GM12878 (cell line): ENCODE data around the gene VEGFB. TPM values are rescaled to one million over a fixed set of nuclear protein-coding genes. Genes with fewer than 3 reads are reported as not detected.
A peak's percentile ranks its signal among the peaks of the same experiment; 100 is the strongest.

Source experiments
- ATAC-seq: fragments of 200-7000 bp; cut with Tn5 transposase; 3 replicates; pipeline ENCODE4 v1.9.1; 2020; ENCODE audit warnings: mild to moderate bottlenecking, moderate library complexity
- BruUV-seq: library from RNA; stranded (reverse); fragments of 400-500 nt; replicated peaks from 2 replicates; lab custom pipeline; 2021; lab: Mats Ljungman, UMichigan
- CTCF ChIA-PET: fragments of 300-600 bp; sonication (Branson Sonifier 250); formaldehyde crosslinking; extraction: SDS; loops from one replicate; lab custom pipeline; 2021; ENCODE audit warnings: inconsistent platforms; lab: Yijun Ruan, JAX
- POLR2A ChIA-PET: fragments of 350-600 bp; formaldehyde crosslinking; extraction: SDS; loops from one replicate; lab custom pipeline; 2021; ENCODE audit warnings: inconsistent platforms; lab: Charles Lee
- RAD21 ChIA-PET: fragments of 300-600 bp; sonication (Branson Sonifier 250); formaldehyde crosslinking; loops from one replicate; lab custom pipeline; 2023; ENCODE audit warnings: antibody characterized with exemption; ENCODE audit not compliant: unreplicated experiment; lab: Charles Lee
- SMC1A ChIA-PET: fragments of 300-600 bp; sonication (Branson Sonifier 250); formaldehyde crosslinking; loops from one replicate; lab custom pipeline; 2023; ENCODE audit not compliant: unreplicated experiment, uncharacterized antibody; lab: Charles Lee
- DNase-seq: peaks from one replicate; pipeline ENCODE4 v3.0.0-alpha.2; 2011; ENCODE audit warnings: low read depth, low spot score
- FAIRE-seq: peaks from 3 replicates; lab custom pipeline; 2011; peaks lifted over from hg19 to GRCh38; lab: Jason Lieb, UNC
- H2AFZ ChIP-seq: 2 replicates; pipeline ENCODE4 v1.6.0; 2011; ENCODE audit warnings: low read depth, low read length, control low read depth; ENCODE audit not compliant: control insufficient read depth
- H3K27ac ChIP-seq: 2 replicates; pipeline ENCODE4 v1.5.1; 2011; ENCODE audit warnings: control low read depth; ENCODE audit not compliant: control insufficient read depth, insufficient read depth
- H3K27me3 ChIP-seq, 2 experiments: replicated peaks in 1 of 2; 2 replicates each; pipeline versions ENCODE4 v1.6.0 to v1.6.1; 2011; ENCODE audit warnings: low read length in 1 of 2; ENCODE audit not compliant: control insufficient read depth in 2 of 2, insufficient read depth in 2 of 2
- H3K36me3 ChIP-seq, 2 experiments: 2 replicates each; pipeline ENCODE4 v1.5.1; 2011; ENCODE audit warnings: low read length in 1 of 2; ENCODE audit not compliant: control insufficient read depth in 2 of 2, insufficient read depth in 2 of 2
- H3K4me1 ChIP-seq: 2 replicates; pipeline ENCODE4 v1.6.1; 2011; ENCODE audit warnings: mild to moderate bottlenecking, low read length, moderate library complexity, mixed read lengths; ENCODE audit not compliant: control insufficient read depth, insufficient read depth
- H3K4me2 ChIP-seq: 2 replicates; pipeline ENCODE4 v1.6.0; 2011; ENCODE audit warnings: control low read depth; ENCODE audit not compliant: control insufficient read depth, insufficient read depth
- H3K4me3 ChIP-seq: fragments of 200-600 bp; sonication (generic); 2 replicates; pipeline ENCODE4 v1.5.1; 2016
- H3K79me2 ChIP-seq: 2 replicates; pipeline ENCODE4 v1.6.0; 2011; ENCODE audit warnings: low read length; ENCODE audit not compliant: control insufficient read depth, insufficient read depth
- H3K9ac ChIP-seq: 2 replicates; pipeline ENCODE4 v1.8.0; 2011; ENCODE audit warnings: low read length, control low read depth, mixed read lengths; ENCODE audit not compliant: control insufficient read depth, insufficient read depth
- H3K9me3 ChIP-seq: replicated peaks from 3 replicates; pipeline ENCODE4 v1.5.1; 2011; ENCODE audit warnings: mild to moderate bottlenecking, low read length; ENCODE audit not compliant: control insufficient read depth, insufficient read depth
- H4K20me1 ChIP-seq: 2 replicates; pipeline ENCODE4 v1.6.0; 2011; ENCODE audit not compliant: control insufficient read depth, insufficient read depth
- FOXK2 ChIP-seq: fragments of 450-650 bp; IDR thresholded peaks from 2 replicates; pipeline ENCODE4 v1.6.1; 2017; ENCODE audit warnings: mild to moderate bottlenecking, moderate library complexity
- GABPA ChIP-seq: IDR thresholded peaks from 2 replicates; pipeline ENCODE4 v1.6.1; 2014; ENCODE audit warnings: antibody characterized with exemption, low read depth, mild to moderate bottlenecking, inconsistent platforms
- NFXL1 ChIP-seq: fragments of 450-650 bp; IDR thresholded peaks from 2 replicates; pipeline ENCODE4 v1.6.1; 2017; ENCODE audit warnings: antibody characterized with exemption, mild to moderate bottlenecking, borderline replicate concordance
- SIX5 ChIP-seq: IDR thresholded peaks from 2 replicates; pipeline ENCODE4 v1.6.1; 2011; ENCODE audit warnings: mild to moderate bottlenecking, low read depth, low read length, moderate library complexity; ENCODE audit not compliant: severe bottlenecking
- SMARCA5 ChIP-seq: fragments of 450-650 bp; IDR thresholded peaks from 2 replicates; pipeline ENCODE4 v1.6.1; 2017; ENCODE audit warnings: mild to moderate bottlenecking
- USF2 ChIP-seq: IDR thresholded peaks from 2 replicates; pipeline ENCODE4 v1.6.1; 2011; ENCODE audit warnings: low read depth, low read length, improper control_type of control experiment, borderline replicate concordance
- ZBED1 ChIP-seq: IDR thresholded peaks from 2 replicates; pipeline ENCODE4 v1.6.1; 2016; ENCODE audit warnings: borderline replicate concordance
- WGBS: methylation state at CpG from one replicate; pipeline ENCODE4 v1.1.6; 2016; ENCODE audit warnings: low lambda C conversion rate; ENCODE audit not compliant: insufficient replicate concordance, insufficient coverage; ENCODE audit errors: missing lambda C conversion rate; 5-methylcytosine and 5-hydroxymethylcytosine counted together
- in situ Hi-C: fragments of 300-500 bp; cut with MboI; formaldehyde crosslinking; loops from 9 replicates; pipeline ENCODE4 v1.14.3; 2018; ENCODE audit warnings: mixed read lengths
- intact Hi-C: fragments of 100-400 bp; cut with micrococcal nuclease; formaldehyde crosslinking; loops from one replicate; pipeline ENCODE4 v1.14.2; 2022; ENCODE audit not compliant: unreplicated experiment
- polyA plus RNA-seq, 11 experiments: library from polyadenylated mRNA; depleted of rRNA in 4 of 11; unstranded in 6 of 11; stranded (reverse) in 5 of 11; fragments of >200 nt; fragmentation: Nextera tagmentation in 4 of 11; fragmentation: Illumina TruSeq in 1 of 11; extraction: Ambion mirVana in 4 of 11; extraction: Trizol in 1 of 11; gene quantifications; 1 replicate in 1 of 11; 2 replicates in 10 of 11; pipeline versions ENCODE4 v1.2.1 to v1.2.3, GENCODE V29; 2011 to 2016; ENCODE audit warnings: inconsistent platforms in 2 of 11, missing spikeins in 2 of 11, low read depth in 1 of 11
- total RNA-seq, 4 experiments: library from RNA; depleted of rRNA in 3 of 4; stranded (reverse); fragments of >200 nt in 3 of 4; fragmentation: Illumina TruSeq in 1 of 4; extraction: Trizol in 1 of 4; gene quantifications; 2 replicates each; pipeline versions ENCODE4 v1.2.1 to v1.2.3, GENCODE V29; 2013 to 2021

VEGFB gene
- total and polyA plus RNA-seq, 10 of the 15 experiments (the other 5 are each of a cell fraction or from before 2014, with no cell fraction given) = 7.0 to 75.8 (median 20.3) TPM

DNA sequence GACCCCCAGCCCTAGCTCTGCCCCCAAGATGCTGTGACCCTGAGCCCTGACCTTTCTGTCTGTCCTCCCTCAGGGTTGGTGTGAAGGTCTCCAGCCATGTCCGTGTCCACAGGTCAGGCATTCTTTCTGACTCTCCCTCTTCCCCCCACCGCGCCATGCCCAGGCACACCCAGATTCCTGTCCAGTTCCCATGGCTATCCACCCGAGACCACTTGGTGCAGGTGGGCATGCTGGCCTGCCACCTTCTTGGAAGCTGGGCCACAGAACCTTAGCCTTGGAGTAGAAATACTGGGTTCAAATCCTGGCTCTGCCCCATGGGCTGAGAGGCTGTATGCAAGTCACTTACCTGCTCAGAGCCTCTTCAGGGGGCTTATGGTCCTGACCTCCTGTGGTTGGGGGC lies 14.7 kb downstream of the VEGFB start (continued):
- no peak for TF ChIP-seq SIX5
- TF ChIP-seq FOXK2 = no peak
- TF ChIP-seq USF2 = no peak
- no peak for TF ChIP-seq ZBED1

- DNase-seq (no peak), FAIRE-seq (peak; percentile 27), ATAC-seq (no peak)
- H3K27me3 ChIP-seq = no peaks in the 10 kb centered on the region
- in situ Hi-C loops = loop anchor here (25.0 kb wide), 1 partner anchor 1613 kb away; the partner anchor contains the start of genes CFL1, EFEMP2 and MUS81
- RAD21 ChIA-PET = interaction anchor here (0.7 to 3.1 kb wide), 4 partner anchors 9 to 55 kb away, joined by 3 to 30 read pairs (median 6); partner anchors contain the start of genes CATSPERZ, FERMT3 and FKBP2
- no peak overlapping the region for H3K9ac ChIP-seq
- H2AFZ ChIP-seq = no peak overlapping the region
- H3K9me3 ChIP-seq = no peaks in the 10 kb centered on the region
- no peak overlapping the region for H3K4me2 ChIP-seq
- POLR2A ChIA-PET = interaction anchor here (0.6 to 1.8 kb wide), 9 partner anchors 9 to 53 kb away, joined by 3 to 9 read pairs (median 4); partner anchors contain the start of genes FKBP2, NUDT22 and TRPT1
- peaks cover 10% of the 10 kb centered on the region for H3K4me1 ChIP-seq
- intact Hi-C loops = loop anchor here (2.0 kb wide), 2 partner anchors 19 to 51 kb away; partner anchors contain the start of gene CATSPERZ
- peaks cover 0 to 2% of the 10 kb centered on the region in 2 experiments; a peak in 2 of 4 replicates for H3K36me3 ChIP-seq
- H3K27ac ChIP-seq = no peak overlapping the region
- CTCF ChIA-PET = interaction anchor here (0.7 to 4.8 kb wide), 8 partner anchors 9 to 92 kb away, joined by 4 to 64 read pairs (median 7); partner anchors contain the start of genes CATSPERZ, FERMT3, FKBP2 and NUDT22
- no peaks in the 10 kb centered on the region for H4K20me1 ChIP-seq
- WGBS = 51% methylated on average over 8 of the region's 8 CpGs
- SMC1A ChIA-PET = interaction anchor here (0.7 to 1.2 kb wide), 3 partner anchors 20 to 51 kb away, joined by 3 to 5 read pairs (median 3); no protein-coding TSS in a partner anchor
- H3K79me2 ChIP-seq = peaks cover 17% of the 10 kb centered on the region
- no peak overlapping the region for H3K4me3 ChIP-seq
- BruUV-seq = no TSS peak
- TF ChIP-seq SMARCA5 (peak; percentile 69; the same call in 1 of the 2 replicates), GABPA (no peak), NFXL1 (peak; percentile 87; the same call in 1 of the 2 replicates)
Observed at GRCh38 chr11:64249563-64250414, 15.4 kb downstream of the VEGFB start.
